PFSK-1 (cell line): ENCODE results near the gene SLC43A2.

Experiments used
- FOXP2 ChIP-seq: optimal IDR thresholded peaks from 2 replicates; pipeline ENCODE3; 2011; ENCODE audit warnings: borderline replicate concordance, control low read depth, inconsistent platforms; ENCODE audit not compliant: insufficient read depth; ENCODE audit errors: extremely low read length, extremely low read depth
- POLR2AphosphoS5 ChIP-seq: IDR thresholded peaks from 2 replicates; pipeline ENCODE4 v1.6.1; 2012; ENCODE audit warnings: low read depth, mild to moderate bottlenecking, control low read depth, low read length, moderate library complexity
- REST ChIP-seq, 2 experiments: IDR thresholded peaks; 2 replicates each; pipeline versions ENCODE4 v1.6.1 to v1.8.0; 2011 to 2012; ENCODE audit warnings: low read depth in 2 of 2, low read length in 2 of 2, control low read depth in 1 of 2, inconsistent platforms in 1 of 2, mild to moderate bottlenecking in 1 of 2, moderate library complexity in 1 of 2; ENCODE audit not compliant: insufficient read depth in 1 of 2
- SIN3A ChIP-seq: IDR thresholded peaks from 2 replicates; pipeline ENCODE4 v1.6.1; 2012; ENCODE audit warnings: mild to moderate bottlenecking, low read length, moderate library complexity, borderline replicate concordance; ENCODE audit not compliant: insufficient read depth
- TAF1 ChIP-seq: IDR thresholded peaks from 2 replicates; pipeline ENCODE4 v1.6.1; 2012; ENCODE audit warnings: low read length, control low read depth, borderline replicate concordance; ENCODE audit not compliant: insufficient read depth

GRCh38 chr17:1606352-1606985, 22.2 kb downstream of the SLC43A2 start:
- TF ChIP-seq POLR2AphosphoS5 (no peak), TAF1 (no peak), SIN3A (no peak), REST (IDR thresholded peaks at IDR 0.05; ENCODE audit: insufficient read depth in 1 of 2, low read depth in 2 of 2, low read length in 2 of 2) (no peak), FOXP2 (no peak)
